ENCODE measurements around the gene NOVA2.

DNA sequence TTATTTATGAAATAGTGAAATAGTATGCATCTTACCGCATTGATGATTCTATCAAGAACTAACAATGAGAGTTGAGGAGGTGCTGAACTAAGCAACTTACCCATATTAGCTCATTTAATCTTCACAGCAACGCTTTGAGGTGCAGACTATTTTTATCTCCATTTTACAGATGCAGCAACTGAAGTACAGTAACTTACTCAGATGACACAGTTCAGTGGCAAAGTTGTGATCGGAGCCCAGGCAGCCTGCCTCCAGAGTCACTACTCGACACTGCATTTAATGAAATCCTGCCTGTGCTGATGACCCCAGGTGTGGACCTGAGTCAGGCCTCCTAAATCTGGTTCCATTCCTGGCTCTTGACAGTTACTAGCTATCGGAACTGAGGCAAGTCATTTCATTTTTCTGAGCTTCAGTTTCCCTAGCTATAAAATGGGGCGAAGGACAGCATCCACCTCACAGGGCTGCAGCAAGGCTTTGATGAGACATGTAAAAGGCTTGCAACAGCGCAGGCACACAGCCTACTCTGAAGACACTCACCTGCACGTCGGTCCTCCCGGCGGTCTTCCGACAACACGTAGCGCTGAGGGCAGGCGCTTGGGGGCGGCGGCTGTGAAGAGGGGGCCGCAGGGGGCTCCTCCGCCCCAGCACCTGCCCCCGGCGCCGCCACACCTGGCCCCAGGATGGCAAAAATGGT is 72.8 kb downstream of the NOVA2 start:
- no peak for TF ChIP-seq CTCF (IDR thresholded peaks at IDR 0.05)
- no peak for TF ChIP-seq POLR2AphosphoS5 (IDR thresholded peaks at IDR 0.05)
- TF ChIP-seq EP300 (IDR thresholded peaks at IDR 0.05), result no peak

Measured in esophagus muscularis mucosa (tissue), 4 donors.